K562 (cell line): ENCODE data around the gene TPO. TPM values are rescaled to one million over a fixed set of nuclear protein-coding genes. Genes with fewer than 3 reads are reported as not detected.

Experiments used
- ATAC-seq: fragments of 200-7000 bp; cut with Tn5 transposase; 3 replicates; pipeline ENCODE4 v1.9.1; 2020; ENCODE audit warnings: moderate library complexity
- BruUV-seq: library from RNA; stranded (reverse); fragments of 400-500 nt; replicated peaks from 2 replicates; lab custom pipeline; 2021; lab: Mats Ljungman, UMichigan
- CTCF ChIA-PET: fragments of 300-600 bp; formaldehyde crosslinking; extraction: SDS; loops from one replicate; lab custom pipeline; 2021; ENCODE audit warnings: low intra/inter-chr PET ratio; lab: Yijun Ruan, JAX
- POLR2A ChIA-PET: fragments of 300-600, 350-650 bp; sonication (Branson Sonifier 250); formaldehyde crosslinking; extraction: SDS; loops from one replicate; lab custom pipeline; 2021; ENCODE audit warnings: antibody characterized with exemption, inconsistent platforms; lab: Yijun Ruan, JAX
- DNase-seq, 4 experiments: peaks; one replicate each; pipeline versions ENCODE4 v3.0.0 to v3.0.0-alpha.2; 2011 to 2018; ENCODE audit warnings: low spot score in 3 of 4, mixed read lengths in 3 of 4; ENCODE audit errors: extremely low read depth in 1 of 4
- FAIRE-seq: peaks from 2 replicates; lab custom pipeline; 2011; peaks lifted over from hg19 to GRCh38; lab: Jason Lieb, UNC
- H2AFZ ChIP-seq: 2 replicates; pipeline ENCODE4 v1.6.0; 2011; ENCODE audit warnings: low read depth, low read length, control low read depth, inconsistent platforms
- H3K27ac ChIP-seq: fragments of 200-600 bp; 3 replicates; pipeline ENCODE4 v1.8.0; 2011; ENCODE audit warnings: low read depth, mild to moderate bottlenecking, control low read depth, inconsistent platforms, low read length, moderate library complexity, mixed read lengths; ENCODE audit errors: extremely low read depth
- H3K27me3 ChIP-seq, 2 experiments: fragments of 300-600 bp in 1 of 2; 2 replicates in 1 of 2; 3 replicates in 1 of 2; pipeline versions ENCODE4 v1.6.0 to v1.8.0; 2011; ENCODE audit warnings: inconsistent platforms in 2 of 2, low read length in 2 of 2, mild to moderate bottlenecking in 1 of 2, mixed read lengths in 1 of 2, moderate library complexity in 1 of 2; ENCODE audit not compliant: control insufficient read depth in 2 of 2, insufficient read depth in 2 of 2
- H3K36me3 ChIP-seq: fragments of 300-600 bp; 3 replicates; pipeline ENCODE4 v1.8.0; 2011; ENCODE audit warnings: mild to moderate bottlenecking, low read length, inconsistent platforms; ENCODE audit not compliant: control insufficient read depth, insufficient read depth
- H3K4me1 ChIP-seq, 2 experiments: fragments of 200-600 bp in 1 of 2; replicated peaks in 1 of 2; 2 replicates in 1 of 2; 3 replicates in 1 of 2; pipeline versions ENCODE4 v1.5.1 to v1.8.0; 2011; ENCODE audit warnings: inconsistent platforms in 2 of 2, low read length in 2 of 2, mild to moderate bottlenecking in 1 of 2, mixed read lengths in 1 of 2, moderate library complexity in 1 of 2; ENCODE audit not compliant: control insufficient read depth in 2 of 2, insufficient read depth in 2 of 2
- H3K4me2 ChIP-seq: 2 replicates; pipeline ENCODE4 v1.6.1; 2011; ENCODE audit warnings: low read length, control low read depth, inconsistent platforms, mixed read lengths; ENCODE audit not compliant: insufficient read depth
- H3K4me3 ChIP-seq: fragments of 200-600 bp; sonication (generic), shearing (Covaris generic); 2 replicates; pipeline ENCODE4 v1.5.1; 2016; ENCODE audit warnings: control low read depth, inconsistent platforms
- H3K79me2 ChIP-seq: fragments of 200-600 bp; 3 replicates; pipeline ENCODE4 v1.8.0; 2011; ENCODE audit warnings: low read length, inconsistent platforms; ENCODE audit not compliant: control insufficient read depth, insufficient read depth
- H3K9ac ChIP-seq, 2 experiments: 2 replicates each; pipeline versions ENCODE4 v1.6.0 to v1.6.1; 2011; ENCODE audit warnings: low read depth in 2 of 2, low read length in 2 of 2, control low read depth in 1 of 2, inconsistent platforms in 1 of 2, mild to moderate bottlenecking in 1 of 2, mixed read lengths in 1 of 2; ENCODE audit not compliant: insufficient read depth in 1 of 2
- H3K9me1 ChIP-seq: one replicate; pipeline ENCODE4 v1.6.0; 2011; ENCODE audit warnings: inconsistent platforms, mild to moderate bottlenecking, low read length, moderate library complexity; ENCODE audit not compliant: control insufficient read depth, insufficient read depth
- H3K9me3 ChIP-seq: replicated peaks from 2 replicates; pipeline ENCODE4 v1.5.1; 2011; ENCODE audit warnings: low read depth, low read length, inconsistent platforms; ENCODE audit not compliant: control insufficient read depth, insufficient read depth
- H4K20me1 ChIP-seq: replicated peaks from 2 replicates; pipeline ENCODE4 v1.6.1; 2011; ENCODE audit warnings: low read length, inconsistent platforms, mixed read lengths; ENCODE audit not compliant: control insufficient read depth, insufficient read depth
- DIDO1 ChIP-seq: fragments of 450-650 bp; IDR thresholded peaks from 2 replicates; pipeline ENCODE4 v1.6.1; 2016; ENCODE audit warnings: low read depth, missing biosample characterization, missing genetic modification characterization
- FIP1L1 ChIP-seq: fragments of 200-400 bp; formaldehyde crosslinking; IDR thresholded peaks from 2 replicates; pipeline ENCODE4 v1.6.1; 2018; ENCODE audit warnings: mild to moderate bottlenecking, low read depth, low read length; ENCODE audit not compliant: poor library complexity, severe bottlenecking
- HMG20B ChIP-seq: fragments of 250-450 bp; sonication (Bioruptor Pico); IDR thresholded peaks from 2 replicates; pipeline ENCODE4 v1.5.0; 2021; ENCODE audit warnings: mild to moderate bottlenecking
- LARP7 ChIP-seq: fragments of 450-650 bp; IDR thresholded peaks from 2 replicates; pipeline ENCODE4 v1.6.1; 2016
- MBD2 ChIP-seq: sonication (generic); IDR thresholded peaks from 2 replicates; pipeline ENCODE4 v1.6.1; 2016; ENCODE audit warnings: low read depth, borderline replicate concordance
- PHTF2 ChIP-seq: fragments of 250-450 bp; sonication (Bioruptor Pico); IDR thresholded peaks from 2 replicates; pipeline ENCODE4 v1.5.0; 2021; ENCODE audit warnings: mild to moderate bottlenecking
- POLR2A ChIP-seq: fragments of 450-650 bp; conservative IDR thresholded peaks from 2 replicates; pipeline ENCODE4 v1.6.1; 2016
- RFX5 ChIP-seq: IDR thresholded peaks from 2 replicates; pipeline ENCODE4 v1.6.1; 2011; ENCODE audit warnings: low read depth, mild to moderate bottlenecking, improper control_type of control experiment, low read length
- SP1 ChIP-seq: sonication (generic); formaldehyde crosslinking; IDR thresholded peaks from 2 replicates; pipeline ENCODE4 v1.8.1; 2022; ENCODE audit warnings: mild to moderate bottlenecking, missing genetic modification reagents
- STAG1 ChIP-seq: sonication (generic); formaldehyde crosslinking; IDR thresholded peaks from 2 replicates; pipeline ENCODE4 v1.5.0; 2020; ENCODE audit warnings: missing genetic modification reagents, borderline replicate concordance
- ZC3H11A ChIP-seq: IDR thresholded peaks from 2 replicates; pipeline ENCODE4 v1.6.1; 2012; ENCODE audit warnings: low read depth, low read length, improper control_type of control experiment
- ZNF282 ChIP-seq: sonication (generic); formaldehyde crosslinking; IDR thresholded peaks from 2 replicates; pipeline ENCODE4 v1.8.1; 2023; ENCODE audit warnings: missing genetic modification reagents
- ZNF717 ChIP-seq: fragments of 250-450 bp; sonication (Bioruptor Pico); IDR thresholded peaks from 2 replicates; pipeline ENCODE4 v1.5.0; 2021
- WGBS: fragments of 100-300 bp; shearing (Covaris generic); methylation state at CpG from one replicate; pipeline ENCODE4 v1.1.6; 2016; ENCODE audit warnings: low coverage, mixed read lengths; ENCODE audit not compliant: insufficient coverage; ENCODE audit errors: missing lambda C conversion rate; 5-methylcytosine and 5-hydroxymethylcytosine counted together
- in situ Hi-C: fragments of 300-500 bp; cut with MboI; formaldehyde crosslinking; loops from 4 replicates; pipeline ENCODE4 v1.15.0; 2018; ENCODE audit warnings: inconsistent platforms, mixed read lengths
- intact Hi-C: fragments of 100-400 bp; cut with micrococcal nuclease; formaldehyde crosslinking; loops from 2 replicates; pipeline ENCODE4 v1.14.2; 2022
- polyA plus RNA-seq, 8 experiments: library from polyadenylated mRNA; depleted of rRNA in 4 of 8; stranded (reverse) in 5 of 8; unstranded in 3 of 8; fragments of >200 nt; fragmentation: Nextera tagmentation in 2 of 8; fragmentation: Illumina TruSeq in 1 of 8; extraction: Ambion mirVana in 2 of 8; extraction: Trizol in 1 of 8; gene quantifications; 2 replicates each; pipeline versions ENCODE4 v1.2.1 to v1.2.3, GENCODE V29; 2011 to 2014; ENCODE audit warnings: inconsistent platforms in 1 of 8, missing spikeins in 1 of 8
- total RNA-seq, 7 experiments: library from RNA; depleted of rRNA in 6 of 7; stranded (reverse); fragments of >200 nt in 6 of 7; fragmentation: Illumina TruSeq in 2 of 7; extraction: Trizol in 2 of 7; gene quantifications; 2 replicates each; pipeline versions ENCODE4 v1.2.1 to v1.2.3, GENCODE V29; 2011 to 2021; ENCODE audit warnings: low replicate concordance in 1 of 7
- TF ChIP-seq, protein P1 (sequence below): fragments of 450-650 bp; formaldehyde crosslinking; IDR thresholded peaks from 2 replicates; pipeline ENCODE4 v1.4.0; 2020; ENCODE audit warnings: mild to moderate bottlenecking
- TF ChIP-seq, protein P2 (sequence below): fragments of 250-450 bp; sonication (Bioruptor Pico); IDR thresholded peaks from 2 replicates; pipeline ENCODE4 v1.4.0; 2020; ENCODE audit warnings: mild to moderate bottlenecking
- TF ChIP-seq, protein P3 (sequence below): sonication (generic); formaldehyde crosslinking; IDR thresholded peaks from 2 replicates; pipeline ENCODE4 v1.8.1; 2023; ENCODE audit warnings: mild to moderate bottlenecking, missing genetic modification reagents

The TPO gene
- total and polyA plus RNA-seq, 9 of the 15 experiments (the other 6 are each of a cell fraction or from before 2014, with no cell fraction given) = not detected

DNA sequence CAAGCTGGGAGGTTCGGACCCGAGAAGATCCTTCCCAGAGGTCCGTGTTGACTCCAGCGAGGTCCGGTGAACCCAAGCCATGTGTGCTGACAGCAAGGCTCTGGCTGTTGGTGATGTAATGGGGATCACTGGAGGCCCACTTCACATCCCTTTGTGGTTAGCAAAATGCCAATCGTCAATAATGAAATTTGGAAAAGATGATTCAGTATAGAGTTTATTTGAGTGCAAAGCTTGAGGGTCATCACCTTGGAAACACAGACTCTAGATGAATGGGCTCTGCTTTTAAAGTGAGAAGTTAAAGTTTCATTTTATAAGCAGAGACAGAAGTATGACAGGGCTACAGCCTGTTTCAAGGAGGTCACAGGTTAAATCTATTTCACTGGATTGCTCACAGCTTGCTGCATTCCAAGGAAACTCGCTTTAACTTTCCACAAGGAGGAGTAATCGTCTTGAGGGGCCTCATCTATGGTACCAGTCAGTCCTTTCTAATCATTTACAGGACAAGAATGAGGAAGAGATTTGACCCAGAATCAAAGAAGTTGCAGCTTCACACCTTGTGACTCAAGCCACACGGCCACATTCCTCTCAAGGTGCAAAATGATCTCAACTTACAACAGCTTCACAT, 140.5 kb downstream of the TPO start (continued):
- TF ChIP-seq DIDO1 (tag) (no peak), ZNF717 (CRISPR knock-in tag) (no peak)

DNA sequence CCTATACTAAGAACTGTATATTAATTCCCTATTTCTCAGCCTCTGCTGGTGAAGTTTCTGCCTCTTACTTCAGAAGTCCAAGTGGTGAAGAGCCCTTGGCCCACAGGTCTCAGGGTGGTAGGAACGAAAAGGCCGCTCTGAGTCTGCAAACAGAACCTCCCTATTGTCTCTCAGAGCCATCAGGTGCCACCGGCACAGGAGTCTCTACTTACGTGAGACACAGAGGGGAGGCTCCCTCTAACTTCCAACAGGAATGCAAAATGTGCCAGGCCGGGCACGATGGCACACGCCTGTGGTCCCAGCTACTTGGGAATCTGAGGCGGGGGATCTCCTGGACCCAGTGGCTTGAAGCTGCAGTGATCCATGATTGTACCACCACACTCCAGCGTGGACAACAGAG, 143.0 kb downstream of the TPO start:
- Histone ChIP-seq H2AFZ (no peak overlapping the region), H3K9me3 (no peaks in the 10 kb centered on the region), H3K4me1 (no peaks in the 10 kb centered on the region), H3K79me2 (no peaks in the 10 kb centered on the region), H3K36me3 (no peaks in the 10 kb centered on the region), H3K9ac (no peak overlapping the region), H3K27me3 (peaks cover 0 to 11% of the 10 kb centered on the region in 2 experiments; a peak in 3 of 5 replicates), H4K20me1 (no peaks in the 10 kb centered on the region), H3K4me2 (no peak overlapping the region), H3K4me3 (no peak overlapping the region), H3K27ac (no peak overlapping the region), H3K9me1 (no peaks in the 10 kb centered on the region)
- no TSS peak for BruUV-seq
- DNase-seq = no peak
- ATAC-seq = no peak
- no peak for FAIRE-seq
- in situ Hi-C loops (no loop called here), intact Hi-C loops (no loop called here)
- ChIA-PET POLR2A (no interaction called here), CTCF (no interaction called here)
- 0% methylated on average over 9 of the region's 9 CpGs for WGBS
- TF ChIP-seq, protein P1, sequence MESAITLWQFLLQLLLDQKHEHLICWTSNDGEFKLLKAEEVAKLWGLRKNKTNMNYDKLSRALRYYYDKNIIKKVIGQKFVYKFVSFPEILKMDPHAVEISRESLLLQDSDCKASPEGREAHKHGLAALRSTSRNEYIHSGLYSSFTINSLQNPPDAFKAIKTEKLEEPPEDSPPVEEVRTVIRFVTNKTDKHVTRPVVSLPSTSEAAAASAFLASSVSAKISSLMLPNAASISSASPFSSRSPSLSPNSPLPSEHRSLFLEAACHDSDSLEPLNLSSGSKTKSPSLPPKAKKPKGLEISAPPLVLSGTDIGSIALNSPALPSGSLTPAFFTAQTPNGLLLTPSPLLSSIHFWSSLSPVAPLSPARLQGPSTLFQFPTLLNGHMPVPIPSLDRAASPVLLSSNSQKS = no peak
- no peak for TF ChIP-seq STAG1
- no peak for TF ChIP-seq ZC3H11A
- no peak for TF ChIP-seq POLR2A
- no peak for TF ChIP-seq LARP7
- no peak for TF ChIP-seq MBD2
- TF ChIP-seq ZNF282 = no peak
- TF ChIP-seq, protein P2, sequence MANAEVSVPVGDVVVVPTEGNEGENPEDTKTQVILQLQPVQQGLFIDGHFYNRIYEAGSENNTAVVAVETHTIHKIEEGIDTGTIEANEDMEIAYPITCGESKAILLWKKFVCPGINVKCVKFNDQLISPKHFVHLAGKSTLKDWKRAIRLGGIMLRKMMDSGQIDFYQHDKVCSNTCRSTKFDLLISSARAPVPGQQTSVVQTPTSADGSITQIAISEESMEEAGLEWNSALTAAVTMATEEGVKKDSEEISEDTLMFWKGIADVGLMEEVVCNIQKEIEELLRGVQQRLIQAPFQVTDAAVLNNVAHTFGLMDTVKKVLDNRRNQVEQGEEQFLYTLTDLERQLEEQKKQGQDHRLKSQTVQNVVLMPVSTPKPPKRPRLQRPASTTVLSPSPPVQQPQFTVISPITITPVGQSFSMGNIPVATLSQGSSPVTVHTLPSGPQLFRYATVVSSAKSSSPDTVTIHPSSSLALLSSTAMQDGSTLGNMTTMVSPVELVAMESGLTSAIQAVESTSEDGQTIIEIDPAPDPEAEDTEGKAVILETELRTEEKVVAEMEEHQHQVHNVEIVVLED (CRISPR knock-in tag) = no peak
- TF ChIP-seq, protein P3, sequence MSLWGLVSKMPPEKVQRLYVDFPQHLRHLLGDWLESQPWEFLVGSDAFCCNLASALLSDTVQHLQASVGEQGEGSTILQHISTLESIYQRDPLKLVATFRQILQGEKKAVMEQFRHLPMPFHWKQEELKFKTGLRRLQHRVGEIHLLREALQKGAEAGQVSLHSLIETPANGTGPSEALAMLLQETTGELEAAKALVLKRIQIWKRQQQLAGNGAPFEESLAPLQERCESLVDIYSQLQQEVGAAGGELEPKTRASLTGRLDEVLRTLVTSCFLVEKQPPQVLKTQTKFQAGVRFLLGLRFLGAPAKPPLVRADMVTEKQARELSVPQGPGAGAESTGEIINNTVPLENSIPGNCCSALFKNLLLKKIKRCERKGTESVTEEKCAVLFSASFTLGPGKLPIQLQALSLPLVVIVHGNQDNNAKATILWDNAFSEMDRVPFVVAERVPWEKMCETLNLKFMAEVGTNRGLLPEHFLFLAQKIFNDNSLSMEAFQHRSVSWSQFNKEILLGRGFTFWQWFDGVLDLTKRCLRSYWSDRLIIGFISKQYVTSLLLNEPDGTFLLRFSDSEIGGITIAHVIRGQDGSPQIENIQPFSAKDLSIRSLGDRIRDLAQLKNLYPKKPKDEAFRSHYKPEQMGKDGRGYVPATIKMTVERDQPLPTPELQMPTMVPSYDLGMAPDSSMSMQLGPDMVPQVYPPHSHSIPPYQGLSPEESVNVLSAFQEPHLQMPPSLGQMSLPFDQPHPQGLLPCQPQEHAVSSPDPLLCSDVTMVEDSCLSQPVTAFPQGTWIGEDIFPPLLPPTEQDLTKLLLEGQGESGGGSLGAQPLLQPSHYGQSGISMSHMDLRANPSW = no peak
- TF ChIP-seq HMG20B (CRISPR knock-in tag) = no peak
- no peak for TF ChIP-seq PHTF2 (CRISPR knock-in tag)
- TF ChIP-seq RFX5 = no peak
- TF ChIP-seq FIP1L1 = no peak
- no peak for TF ChIP-seq SP1
